Uterus (tissue), 2 donors: ENCODE measurements around the gene NCOA5.

ENCODE experiments used
- CTCF ChIP-seq, 4 experiments: fragments of 200-600 bp in 2 of 4; fragments of 450-650 bp in 2 of 4; sonication (generic) in 2 of 4; IDR thresholded peaks; one replicate each; pipeline ENCODE4 v1.5.1; 2016 to 2019; ENCODE audit warnings: antibody characterized with exemption in 4 of 4, mild to moderate bottlenecking in 2 of 4, moderate library complexity in 1 of 4
- POLR2A ChIP-seq, 2 donors: fragments of 450-650 bp; IDR thresholded peaks; one replicate each; pipeline ENCODE4 v1.6.1; 2016; ENCODE audit warnings: antibody characterized with exemption in 2 of 2, mild to moderate bottlenecking in 1 of 2, moderate library complexity in 1 of 2

GRCh38 chr20:46123482-46124245, 33.9 kb upstream of the NCOA5 start:
- no peak for TF ChIP-seq CTCF (IDR thresholded peaks at IDR 0.05)
- TF ChIP-seq POLR2A (IDR thresholded peaks at IDR 0.05) = no peak
